Muscle of back (tissue), 11 donors: Measurements from ENCODE around the gene MIR17HG. TPM values are rescaled to one million over a fixed set of nuclear protein-coding genes. Genes with fewer than 3 reads are reported as not detected.

Experiments
- DNase-seq, 3 donors: peaks; one replicate each; pipeline versions ENCODE4 v3.0.0 to v3.0.0-alpha.2; 2013
- polyA plus RNA-seq, 10 donors: library from polyadenylated mRNA; unstranded; fragments of 120-200 nt; gene quantifications; one replicate each; pipeline ENCODE4 v1.2.1, GENCODE V29; 2013; ENCODE audit not compliant: insufficient read length in 10 of 10

Gene MIR17HG
- polyA plus RNA-seq, 10 donors, result 1.5 to 5.6 (median 3.0) TPM

DNA sequence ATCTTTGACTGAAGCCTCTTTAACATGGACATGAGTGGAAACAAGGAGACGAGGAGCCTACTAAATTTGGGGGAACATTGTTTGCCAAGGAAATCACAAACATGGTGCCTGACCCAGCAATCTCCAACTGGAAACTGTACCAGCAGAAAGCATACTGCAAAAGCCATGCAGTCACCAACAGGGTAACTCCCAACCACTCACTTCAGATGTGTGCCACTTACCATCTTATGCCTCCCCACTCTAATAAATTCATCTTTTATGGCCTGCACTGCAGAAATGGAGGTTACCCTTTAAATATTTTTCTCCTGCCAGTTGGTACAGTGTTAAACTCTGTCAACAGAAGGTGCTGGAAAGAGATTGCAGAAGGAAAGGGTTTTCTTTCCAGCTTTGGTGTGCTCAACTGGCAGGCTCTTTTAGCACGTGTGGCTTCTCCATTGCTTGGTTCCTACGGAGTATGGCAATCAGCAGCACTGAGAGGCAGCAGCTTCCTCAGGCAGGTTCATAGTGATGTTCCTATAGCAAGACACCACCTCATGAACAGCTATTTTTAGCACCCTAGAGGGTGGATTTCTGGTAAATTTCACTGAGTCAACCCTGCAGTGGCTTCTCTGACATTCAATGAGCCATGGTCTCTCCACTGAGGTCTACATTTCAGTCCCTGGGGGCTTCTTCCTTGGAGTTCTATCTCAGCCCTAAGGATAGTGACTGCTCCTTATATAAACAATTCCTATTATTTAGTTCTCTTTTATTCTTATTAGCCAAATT lies 21.4 kb downstream of the MIR17HG start:
- peak in 1 of 3 donors; percentile 38 for DNase-seq

DNA sequence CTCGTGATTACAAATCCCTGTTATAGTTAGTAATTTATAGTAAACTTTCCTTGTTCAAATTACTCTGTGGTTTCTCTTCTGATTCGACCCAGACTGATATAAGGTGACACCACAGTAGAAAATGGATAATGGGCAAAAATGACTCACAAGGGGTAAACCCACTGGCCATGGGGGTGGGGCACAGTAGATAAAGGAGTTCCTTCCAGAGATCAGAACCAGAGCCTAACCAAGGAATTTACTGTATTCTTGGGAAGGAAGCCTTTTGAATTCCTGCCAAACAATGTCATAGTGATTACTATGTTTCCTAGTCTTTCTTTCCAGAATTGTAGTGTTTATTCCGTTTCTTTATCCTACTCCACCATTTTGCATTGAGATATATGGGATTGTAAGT lies 21.9 kb downstream of the MIR17HG start:
- DNase-seq, result peak in 1 of 3 donors; percentile 52

DNA sequence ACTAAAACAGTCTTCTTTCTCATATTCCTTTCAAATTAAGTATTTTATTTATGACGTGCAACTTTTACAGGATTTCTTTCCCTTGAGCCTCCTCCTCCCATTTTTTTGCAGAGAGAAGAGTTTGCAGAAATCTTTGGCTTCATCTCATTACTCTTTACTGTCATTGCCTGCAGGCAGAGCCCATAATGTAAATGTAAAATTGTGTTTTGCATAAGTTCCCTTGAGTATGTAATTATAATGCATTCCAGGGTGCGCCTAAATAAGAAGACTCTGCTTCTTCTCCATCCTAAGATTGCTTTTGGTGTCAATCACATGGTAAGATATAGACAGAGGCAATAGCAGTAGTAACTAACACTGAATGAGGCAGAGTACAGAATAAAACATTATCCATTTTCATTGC lies 23.0 kb downstream of the MIR17HG start:
- DNase-seq, result no peak

DNA sequence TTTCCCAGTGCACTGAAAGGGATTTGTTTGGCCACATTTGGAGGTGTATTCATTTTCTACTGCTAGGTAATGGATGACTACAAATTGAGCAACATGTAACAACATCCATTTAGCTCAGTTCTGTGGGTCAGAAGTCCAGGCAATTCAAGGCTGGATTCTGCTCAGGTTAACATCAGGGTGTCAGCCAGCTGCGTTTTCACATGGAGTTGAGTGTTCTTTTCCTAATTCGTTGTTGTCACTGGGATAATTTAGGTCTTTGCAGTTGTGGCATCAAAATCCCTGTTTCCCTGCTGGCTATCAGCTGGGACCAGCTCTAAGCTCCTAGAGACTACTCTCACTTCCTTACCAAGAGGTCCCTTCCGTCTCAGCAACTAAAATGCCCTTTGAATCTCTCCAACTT lies 25.4 kb downstream of the MIR17HG start:
- DNase-seq, result no peak

DNA sequence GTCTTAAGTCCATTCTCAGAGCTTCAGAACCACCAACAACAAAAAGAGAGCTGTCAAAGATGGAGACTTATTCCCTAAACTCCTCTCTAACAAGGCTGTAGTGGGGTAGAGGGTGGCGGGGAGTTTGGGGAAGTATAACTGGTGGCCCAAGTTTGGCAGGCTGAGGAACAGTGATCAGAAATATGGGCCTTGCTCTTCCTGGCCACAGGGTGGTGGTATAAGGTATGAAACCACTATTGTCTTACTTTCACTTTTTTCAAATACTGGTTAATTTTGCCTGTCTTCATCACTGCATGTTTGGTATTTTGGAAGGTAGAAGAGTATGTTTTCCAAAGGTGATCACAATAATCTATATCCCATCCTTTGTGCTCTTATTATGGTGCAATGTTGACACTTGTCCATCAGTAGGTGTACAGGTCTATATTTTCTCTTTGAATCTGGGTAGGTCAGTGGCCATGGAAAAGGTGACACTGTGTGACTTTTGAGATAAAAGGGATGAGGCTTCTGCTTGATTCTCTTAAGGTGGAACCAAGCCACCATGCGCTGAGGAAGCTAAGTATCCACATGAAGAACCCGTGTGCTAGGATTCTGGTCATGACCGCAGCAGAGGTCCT lies 27.7 kb downstream of the MIR17HG start:
- no peak for DNase-seq

DNA sequence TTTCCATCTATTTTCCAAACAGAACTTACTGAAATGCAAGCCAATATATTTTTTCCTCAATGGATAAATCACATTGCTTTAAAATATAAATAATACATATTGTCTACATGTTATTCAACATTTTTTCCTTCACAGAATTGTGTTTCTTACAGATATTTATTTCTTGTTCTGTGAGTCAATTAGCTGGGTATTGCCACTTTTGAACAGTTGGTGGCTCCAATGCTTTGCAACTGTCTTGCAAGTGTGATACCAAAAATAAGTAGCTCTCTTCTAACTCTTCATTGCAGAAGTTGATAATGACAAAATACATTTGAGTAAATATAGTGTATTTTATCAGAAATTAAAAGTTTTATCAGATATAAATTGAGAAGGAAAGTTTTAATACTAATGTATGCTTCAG lies 33.9 kb downstream of the MIR17HG start:
- DNase-seq, result peak in 2 of 3 donors; percentile 3 to 39

DNA sequence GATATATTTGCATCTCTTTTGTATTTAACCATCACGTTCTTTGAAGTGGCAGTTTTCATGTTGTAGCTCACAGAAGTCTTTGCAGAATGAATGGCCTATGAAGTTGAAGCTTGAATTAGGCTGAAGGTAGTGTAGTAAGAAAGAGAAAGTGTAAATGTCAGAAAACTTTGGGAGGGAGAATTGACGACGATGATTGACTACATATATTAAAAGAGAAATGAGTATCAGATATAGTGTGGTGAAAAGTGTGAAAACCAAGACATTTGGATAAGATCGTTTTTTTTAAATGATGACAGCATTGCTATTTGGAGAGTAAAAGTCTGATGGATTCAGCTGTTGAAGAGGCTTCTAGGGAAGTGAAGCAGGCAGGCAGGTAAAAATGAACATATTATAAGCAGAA lies 36.3 kb downstream of the MIR17HG start:
- no peak for DNase-seq

DNA sequence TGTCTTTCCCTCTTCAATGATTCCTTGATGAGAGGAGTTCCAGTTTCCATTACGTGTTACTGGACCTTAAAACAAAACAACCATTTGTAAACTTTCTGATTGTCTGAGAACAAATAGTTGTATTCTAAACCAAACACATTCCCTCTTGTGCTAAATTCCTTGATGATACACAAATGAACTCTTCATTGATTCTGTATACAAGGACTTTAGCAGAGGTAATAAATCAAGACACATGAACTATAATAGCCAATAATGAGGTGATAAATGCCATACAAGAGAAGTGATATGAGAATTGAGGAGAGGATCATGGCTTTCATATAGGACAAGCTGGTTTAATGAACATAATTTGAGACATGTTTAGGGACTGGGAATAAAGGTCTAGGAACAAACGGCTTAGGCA lies 37.4 kb downstream of the MIR17HG start:
- DNase-seq, result no peak

DNA sequence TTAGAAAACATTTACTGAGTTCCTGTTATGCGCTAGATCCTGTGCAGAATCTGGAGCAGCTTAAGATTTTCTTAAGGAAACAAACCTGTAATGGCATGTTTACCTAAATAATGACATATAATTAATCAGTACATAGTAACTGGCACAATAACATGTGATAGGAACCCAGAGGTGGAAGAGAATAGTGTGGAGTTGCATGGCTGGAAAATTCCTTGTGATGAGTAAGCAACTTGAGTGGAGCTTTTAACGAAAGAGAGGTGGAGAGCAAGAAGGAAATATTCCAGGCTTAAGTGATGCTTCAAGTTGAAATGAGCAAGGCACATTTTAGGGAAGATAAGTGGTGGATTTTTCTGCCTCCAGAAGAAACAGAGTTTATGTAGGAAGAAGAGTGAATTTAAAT lies 41.7 kb downstream of the MIR17HG start:
- no peak for DNase-seq

DNA sequence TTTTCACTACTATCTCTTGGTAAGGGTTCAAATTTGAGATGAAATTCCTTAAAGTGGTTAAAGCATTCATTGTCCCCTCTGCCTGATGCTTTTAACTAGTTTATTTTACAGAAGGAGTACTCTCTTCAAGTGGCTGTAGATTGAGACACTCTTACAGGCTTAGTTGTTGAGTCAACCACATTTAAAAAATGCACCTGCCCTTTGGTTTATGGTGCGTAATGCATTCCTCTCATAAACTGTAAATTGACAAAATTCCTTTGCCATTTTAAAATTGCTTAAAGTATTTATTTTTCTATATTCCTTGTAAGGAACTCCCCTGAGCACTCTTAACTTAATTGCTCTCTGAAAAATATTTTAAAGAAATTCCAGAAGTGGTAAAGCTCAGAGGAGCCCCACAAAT lies 50.1 kb downstream of the MIR17HG start:
- DNase-seq, result no peak

DNA sequence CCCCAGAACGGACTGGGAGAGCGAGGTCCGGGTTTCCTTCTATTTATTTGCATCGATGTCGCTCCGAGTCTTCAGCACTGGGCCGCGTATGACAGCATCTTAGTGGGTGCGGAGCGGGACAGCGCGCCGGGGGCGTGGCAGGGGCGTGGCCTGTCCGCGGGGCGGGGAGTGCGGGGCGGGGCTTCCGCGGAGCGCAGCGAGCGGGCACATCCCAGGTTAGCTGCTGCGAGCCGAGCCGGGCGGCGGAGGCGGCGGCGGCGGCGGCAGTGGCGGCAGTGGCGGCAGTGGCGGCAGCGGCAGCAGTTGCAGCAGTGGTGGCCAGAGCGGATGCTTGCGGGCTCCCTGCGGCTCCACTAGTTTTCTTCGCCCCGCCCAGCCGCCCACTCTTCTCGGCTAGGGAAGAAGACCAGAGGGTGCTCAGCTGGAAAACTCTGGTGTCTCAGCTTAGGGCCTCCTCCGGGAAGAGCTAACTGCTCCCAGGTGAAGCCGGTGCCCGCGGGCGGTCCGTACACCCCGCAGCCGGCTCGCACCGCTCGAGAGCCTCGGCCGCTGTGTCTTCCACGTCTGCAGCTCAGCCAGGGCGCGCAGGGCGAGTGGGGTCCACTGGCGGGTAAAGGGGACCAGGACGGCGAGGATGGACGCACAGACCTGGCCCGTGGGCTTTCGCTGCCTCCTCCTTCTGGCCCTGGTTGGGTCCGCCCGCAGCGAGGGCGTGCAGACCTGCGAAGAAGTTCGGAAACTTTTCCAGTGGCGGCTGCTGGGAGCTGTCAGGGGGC lies 51.1 kb downstream of the MIR17HG start, which contains the start of gene GPC5:
Gene GPC5, plus strand, starts transcription at position 209 of the 776 bp plus-strand sequence.
- DNase-seq, result peak; percentile 38 to 78 (median 60)

DNA sequence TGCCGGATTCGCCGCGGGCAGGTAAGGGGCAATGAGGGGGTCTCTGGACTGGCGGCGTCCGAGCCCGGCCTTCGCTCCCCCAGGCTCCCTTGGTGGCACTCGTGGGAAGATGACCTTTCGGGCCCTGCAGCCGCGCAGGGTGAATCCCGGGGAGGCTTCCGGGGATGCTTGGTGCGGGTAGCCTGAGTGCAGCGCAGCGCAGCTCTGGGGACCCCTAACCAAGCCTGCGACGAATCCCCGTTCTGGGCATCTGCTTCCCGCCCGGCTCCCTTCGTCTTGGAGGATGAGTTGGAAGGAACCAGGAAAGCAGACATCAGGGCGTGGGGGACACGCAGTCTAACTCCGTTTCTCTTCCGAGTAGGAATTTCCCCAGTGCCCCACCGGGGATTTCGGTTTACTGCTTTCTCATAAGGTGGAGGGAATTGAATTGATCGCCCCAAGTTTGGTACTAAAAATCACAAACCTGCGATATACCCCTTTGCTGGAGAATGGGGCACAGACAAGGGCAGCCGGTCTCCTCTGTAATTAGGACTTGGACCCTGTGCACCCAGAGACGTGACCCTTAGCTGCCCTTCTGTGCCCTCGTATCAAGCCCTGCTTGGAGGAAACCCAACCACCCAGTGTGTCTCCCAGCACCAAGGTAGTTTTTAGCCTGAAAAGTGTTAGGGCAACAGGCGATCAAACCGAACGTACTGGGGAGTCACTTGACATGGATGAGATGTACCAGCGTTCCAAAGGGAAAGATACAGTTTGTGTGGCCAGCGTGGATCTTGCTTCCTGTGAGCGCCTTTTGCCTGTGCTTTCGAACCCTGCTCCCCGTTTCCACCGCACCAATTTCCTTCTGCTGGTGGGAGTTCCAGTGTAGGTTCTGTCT lies 51.9 kb downstream of the MIR17HG start:
- DNase-seq, result peak in 2 of 3 donors; percentile 3 to 16

DNA sequence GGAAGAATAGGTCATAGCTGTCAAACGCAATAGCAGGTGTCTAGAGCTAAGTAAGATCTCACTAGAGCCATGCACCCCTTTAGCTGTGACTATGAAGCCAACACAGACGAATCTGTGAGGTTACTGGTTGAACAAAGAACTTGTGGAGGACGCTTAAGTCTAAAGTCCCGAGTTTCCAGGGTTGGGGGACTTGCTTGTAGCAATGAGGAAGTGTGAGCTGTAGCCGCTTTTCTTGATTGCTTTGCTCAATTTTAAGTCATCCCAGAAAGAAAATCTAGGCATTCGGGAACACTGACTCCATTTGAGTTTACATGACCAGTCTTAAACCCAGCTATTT lies 52.5 kb downstream of the MIR17HG start:
- peak in 1 of 3 donors; percentile 5 for DNase-seq

DNA sequence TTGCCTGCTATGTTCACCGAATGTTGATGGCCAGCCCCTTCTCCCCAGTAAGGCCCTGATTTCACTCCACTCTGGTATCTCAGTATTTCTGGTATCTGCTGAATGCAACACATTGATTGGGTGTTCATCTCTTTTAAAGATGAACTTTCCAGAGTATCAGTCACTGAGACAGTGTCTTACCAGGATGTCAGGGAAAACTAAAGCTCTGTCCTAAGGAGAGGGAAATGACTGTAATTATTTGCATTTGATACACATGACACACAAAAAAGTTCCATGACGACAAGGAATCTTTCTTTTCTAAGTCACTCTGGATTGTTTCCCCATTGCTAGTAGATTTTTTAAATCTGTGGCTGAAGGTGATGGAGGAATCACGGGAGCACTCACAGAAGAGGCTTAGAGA lies 53.2 kb downstream of the MIR17HG start:
- DNase-seq, result peak in 1 of 3 donors; percentile 7

DNA sequence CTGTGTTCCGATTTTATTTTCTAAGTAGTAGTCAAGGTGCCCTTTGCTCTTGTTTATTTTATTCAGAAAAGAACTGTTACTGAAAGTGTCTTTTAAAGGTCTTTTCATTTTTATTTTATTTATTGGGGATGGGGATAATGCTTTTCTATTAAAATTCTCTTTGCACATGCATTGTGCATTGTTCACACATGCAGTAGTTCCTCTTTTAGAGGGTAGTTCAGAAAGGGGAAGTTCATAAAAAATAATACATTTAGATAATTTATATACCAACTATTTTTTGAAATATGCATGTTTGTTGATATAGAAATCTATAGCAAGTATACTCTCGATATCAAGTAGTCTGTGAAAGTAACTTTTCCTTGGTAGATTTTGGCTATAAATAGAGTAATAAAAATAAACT lies 54.4 kb downstream of the MIR17HG start:
- DNase-seq, result no peak

Other genes starting within 250 kb of the MIR17HG start
- under 1 TPM; 0.16 to 0.77 (median 0.26) TPM for gene GPC5, start 50.9 kb downstream of the MIR17HG start, polyA plus RNA-seq